HUES6 (cell line): Measurements from ENCODE around the gene TXNDC2.

Experiments used
- H3K27ac ChIP-seq: 2 replicates; pipeline ENCODE4 v1.7.0; 2013; ENCODE audit warnings: low read depth, mild to moderate bottlenecking, low read length, inconsistent platforms
- H3K27me3 ChIP-seq: 2 replicates; pipeline ENCODE4 v1.6.1; 2013; ENCODE audit warnings: low read length; ENCODE audit not compliant: control insufficient read depth, insufficient read depth
- H3K36me3 ChIP-seq: 2 replicates; pipeline ENCODE4 v1.6.1; 2013; ENCODE audit warnings: low read length; ENCODE audit not compliant: control insufficient read depth, insufficient read depth
- H3K4me1 ChIP-seq: 2 replicates; pipeline ENCODE4 v1.6.1; 2013; ENCODE audit warnings: low read length; ENCODE audit not compliant: control insufficient read depth, insufficient read depth
- H3K4me3 ChIP-seq: 2 replicates; pipeline ENCODE4 v1.5.1; 2013; ENCODE audit warnings: low read depth, low read length
- H3K9ac ChIP-seq: one replicate; pipeline ENCODE4 v1.6.1; 2013; ENCODE audit warnings: mild to moderate bottlenecking, low read length
- H3K9me3 ChIP-seq: 2 replicates; pipeline ENCODE4 v1.6.1; 2013; ENCODE audit warnings: low read depth, low read length; ENCODE audit not compliant: control insufficient read depth, insufficient read depth

TXNDC2 gene

GRCh38 chr18:9885170-9886004 is at the start of gene TXNDC2:
TSS of gene TXNDC2 (plus strand) at chr18:9885973. CDS start at chr18:9886681, 708 bp downstream.
- no peaks in the 10 kb centered on the region for H3K9me3 ChIP-seq
- H3K27me3 ChIP-seq: no peaks in the 10 kb centered on the region
- no peaks in the 10 kb centered on the region for H3K36me3 ChIP-seq
- H3K4me3 ChIP-seq: no peak within 1 kb of the TSS
- H3K9ac ChIP-seq: no peak within 1 kb of the TSS
- H3K4me1 ChIP-seq: no peaks in the 10 kb centered on the region
- H3K27ac ChIP-seq: no peak within 1 kb of the TSS

DNA sequence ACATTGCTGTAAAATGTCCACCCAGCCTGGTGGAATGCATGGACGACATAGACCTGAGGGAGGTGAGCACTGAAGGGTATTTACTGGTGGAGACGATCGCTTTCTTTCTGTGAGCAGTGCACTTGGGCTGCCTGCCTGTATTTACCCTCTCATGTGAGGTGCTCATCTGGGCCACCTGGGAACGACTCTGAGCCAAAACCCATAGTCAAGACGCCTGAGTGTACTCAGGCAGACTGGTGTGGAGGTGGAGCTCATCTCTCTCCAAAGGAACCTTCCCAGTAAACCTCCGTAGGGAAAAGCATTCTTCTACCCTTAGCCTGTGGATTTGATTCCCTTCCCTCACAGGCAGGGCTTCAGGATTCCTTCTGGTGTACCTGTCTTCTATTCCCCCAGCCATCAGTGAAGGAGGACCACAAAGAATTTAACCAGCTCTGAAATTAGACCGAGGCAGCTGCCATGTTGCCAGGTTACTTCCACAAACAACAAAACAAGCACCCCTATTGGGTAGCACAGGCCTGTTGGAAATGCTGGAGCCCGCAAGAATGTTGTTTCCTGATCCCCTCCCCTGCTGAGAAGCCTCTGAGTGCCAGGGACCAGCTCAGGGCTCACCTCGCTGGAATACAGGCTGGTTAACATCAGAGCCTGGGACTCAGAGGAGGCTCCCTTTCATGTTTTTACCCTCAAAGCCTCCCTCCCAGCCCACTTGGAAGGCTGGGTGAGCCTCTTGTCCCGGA is 47.5 kb upstream of the TXNDC2 start:
- Histone ChIP-seq H3K4me3 (peak overlapping the region; percentile 9; the same call in 1 of the 2 replicates), H3K9ac (peak overlapping the region; percentile 54), H3K27ac (peak overlapping the region; percentile 51; the same call in 1 of the 2 replicates), H3K4me1 (peaks cover 46% of the 10 kb centered on the region), H3K36me3 (no peaks in the 10 kb centered on the region), H3K27me3 (no peaks in the 10 kb centered on the region), H3K9me3 (no peaks in the 10 kb centered on the region)

- peaks cover 53% of the 10 kb centered on the region for H3K4me1 ChIP-seq
- H3K36me3 ChIP-seq: no peaks in the 10 kb centered on the region
- H3K27me3 ChIP-seq: no peaks in the 10 kb centered on the region
- H3K27ac ChIP-seq: no peak overlapping the region; the same call in 1 of the 2 replicates
- no peak overlapping the region for H3K4me3 ChIP-seq
- H3K9ac ChIP-seq: no peak overlapping the region
- no peaks in the 10 kb centered on the region for H3K9me3 ChIP-seq
These were observed 46.6 kb upstream of the TXNDC2 start for GRCh38 chr18:9839211-9839610.

- Histone ChIP-seq H3K9me3 (no peaks in the 10 kb centered on the region), H3K27ac (no peak overlapping the region), H3K4me3 (no peak overlapping the region), H3K4me1 (peaks cover 50% of the 10 kb centered on the region), H3K9ac (no peak overlapping the region), H3K36me3 (no peaks in the 10 kb centered on the region), H3K27me3 (no peaks in the 10 kb centered on the region)
These were observed 45.9 kb upstream of the TXNDC2 start for GRCh38 chr18:9839853-9840252.

GRCh38 chr18:9841752-9842151 is 44.0 kb upstream of the TXNDC2 start:
- Histone ChIP-seq H3K9me3 (no peaks in the 10 kb centered on the region), H3K4me3 (no peak overlapping the region), H3K36me3 (0 out of 2 replicates have a peak, but pooled peaks cover 2% of the 10 kb centered on the region), H3K27ac (no peak overlapping the region), H3K27me3 (no peaks in the 10 kb centered on the region), H3K4me1 (peaks cover 38% of the 10 kb centered on the region), H3K9ac (no peak overlapping the region)

GRCh38 chr18:9842448-9842847 is 43.3 kb upstream of the TXNDC2 start:
- Histone ChIP-seq H3K4me1 (peaks cover 38% of the 10 kb centered on the region), H3K9ac (no peak overlapping the region), H3K27ac (no peak overlapping the region), H3K36me3 (peaks cover 5% of the 10 kb centered on the region; the same call in 1 of the 2 replicates), H3K9me3 (no peaks in the 10 kb centered on the region), H3K4me3 (no peak overlapping the region), H3K27me3 (no peaks in the 10 kb centered on the region)

DNA sequence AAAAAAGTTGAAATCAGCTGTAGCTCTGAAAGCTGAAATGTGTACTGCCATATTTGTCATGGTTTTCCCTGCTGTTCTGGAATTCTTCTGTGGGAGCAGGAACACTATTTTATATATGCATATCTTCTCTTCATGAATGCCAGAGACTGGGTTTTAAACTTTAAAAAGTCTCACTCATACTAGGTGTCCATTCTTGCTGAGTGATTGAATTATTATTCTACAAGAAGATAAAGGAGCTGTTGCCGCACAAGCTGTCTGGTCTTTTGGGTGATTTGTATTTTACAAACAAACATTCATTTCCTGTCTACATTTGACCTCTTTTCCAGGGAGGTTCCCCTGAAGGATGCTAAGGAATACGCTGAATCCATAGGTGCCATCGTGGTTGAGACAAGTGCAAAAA is 40.5 kb upstream of the TXNDC2 start:
- no peaks in the 10 kb centered on the region for H3K27me3 ChIP-seq
- no peak overlapping the region for H3K9ac ChIP-seq
- H3K36me3 ChIP-seq: peaks cover 7% of the 10 kb centered on the region; the same call in 1 of the 2 replicates
- H3K9me3 ChIP-seq: no peaks in the 10 kb centered on the region
- peaks cover 18% of the 10 kb centered on the region; the same call in 1 of the 2 replicates for H3K4me1 ChIP-seq
- H3K27ac ChIP-seq: no peak overlapping the region
- no peak overlapping the region for H3K4me3 ChIP-seq

- Histone ChIP-seq H3K4me1 (peaks cover 16% of the 10 kb centered on the region; the same call in 1 of the 2 replicates), H3K27ac (no peak overlapping the region), H3K9me3 (no peaks in the 10 kb centered on the region), H3K9ac (no peak overlapping the region), H3K4me3 (no peak overlapping the region), H3K27me3 (no peaks in the 10 kb centered on the region), H3K36me3 (peaks cover 7% of the 10 kb centered on the region; the same call in 1 of the 2 replicates)
These were observed 39.4 kb upstream of the TXNDC2 start for GRCh38 chr18:9846162-9846925.

DNA sequence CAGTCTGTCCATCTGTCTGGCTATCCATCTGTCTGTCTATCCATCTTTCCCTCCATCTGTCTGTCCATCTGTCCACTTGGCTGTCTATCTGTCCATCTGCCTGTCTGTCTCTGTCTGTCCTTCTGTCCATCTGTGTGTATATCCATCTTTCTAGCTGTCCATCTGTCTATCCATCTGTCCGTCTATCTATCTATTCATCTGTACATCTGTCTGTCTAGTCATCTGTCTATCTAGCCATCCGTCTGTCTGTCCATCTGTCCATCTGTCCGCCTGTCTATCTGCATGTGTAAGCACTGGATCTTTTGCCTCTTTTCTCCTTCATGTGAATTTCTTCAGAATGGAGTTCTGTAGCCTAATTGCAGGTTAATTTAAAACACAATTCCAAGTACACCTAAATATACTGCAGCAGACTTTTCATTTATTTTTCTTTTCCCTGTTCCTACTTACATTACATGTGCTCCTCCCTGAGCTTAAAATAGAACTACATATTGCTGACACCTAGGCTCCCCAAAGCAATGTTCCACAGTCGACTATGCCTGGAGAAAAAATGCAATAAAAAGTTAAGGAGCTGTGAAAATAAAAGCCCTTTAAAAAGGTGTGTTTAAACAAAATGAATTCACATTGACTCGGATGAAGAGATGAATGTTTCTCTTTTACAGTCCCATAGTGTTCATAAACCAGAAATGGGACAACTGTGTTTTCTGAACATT is 37.4 kb upstream of the TXNDC2 start:
- peaks cover 10% of the 10 kb centered on the region for H3K9me3 ChIP-seq
- no peak overlapping the region for H3K9ac ChIP-seq
- peaks cover 13% of the 10 kb centered on the region for H3K36me3 ChIP-seq
- H3K27me3 ChIP-seq: no peaks in the 10 kb centered on the region
- peaks cover 16% of the 10 kb centered on the region; the same call in 1 of the 2 replicates for H3K4me1 ChIP-seq
- H3K4me3 ChIP-seq: no peak overlapping the region
- no peak overlapping the region for H3K27ac ChIP-seq
